Panc1 (cell line): Measurements from ENCODE around the gene TEAD2. TPM values are rescaled to one million over a fixed set of nuclear protein-coding genes. Genes with fewer than 3 reads are reported as not detected.
A peak's percentile ranks its signal among the peaks of the same experiment; 100 is the strongest.

Experiments
- ATAC-seq: fragments of 200-7000 bp; cut with Tn5 transposase; 2 replicates; pipeline ENCODE4 v1.9.1; 2020; ENCODE audit warnings: mild to moderate bottlenecking, moderate library complexity
- BruUV-seq: library from RNA; stranded (reverse); fragments of 400-500 nt; replicated peaks from 2 replicates; lab custom pipeline; 2021; lab: Mats Ljungman, UMichigan
- CTCF ChIA-PET: fragments of 300-600 bp; sonication (Branson Sonifier 250); formaldehyde crosslinking; loops from one replicate; lab custom pipeline; 2022; ENCODE audit warnings: antibody characterized with exemption; lab: Charles Lee
- POLR2A ChIA-PET: fragments of 300-600 bp; sonication (Branson Sonifier 250); formaldehyde crosslinking; loops from one replicate; lab custom pipeline; 2022; ENCODE audit warnings: antibody characterized with exemption; lab: Charles Lee
- DNase-seq: peaks from one replicate; pipeline ENCODE4 v3.0.0-alpha.2; 2010; ENCODE audit warnings: low read depth, low spot score
- H3K27ac ChIP-seq: 2 replicates; pipeline ENCODE4 v1.5.1; 2011; ENCODE audit warnings: mild to moderate bottlenecking, low read length, inconsistent platforms
- H3K27me3 ChIP-seq: fragments of 200-500 bp; sonication (Bioruptor generic); 2 replicates; pipeline ENCODE4 v1.6.0; 2014; ENCODE audit warnings: low read length, inconsistent platforms; ENCODE audit not compliant: control insufficient read depth, insufficient read depth
- H3K36me3 ChIP-seq: fragments of 200-500 bp; sonication (Bioruptor generic); 2 replicates; pipeline ENCODE4 v1.5.1; 2014; ENCODE audit warnings: inconsistent platforms, mild to moderate bottlenecking, low read length, moderate library complexity; ENCODE audit not compliant: control insufficient read depth, insufficient read depth
- H3K4me1 ChIP-seq: 2 replicates; pipeline ENCODE4 v1.5.1; 2011; ENCODE audit warnings: inconsistent platforms, mild to moderate bottlenecking, low read length, moderate library complexity; ENCODE audit not compliant: control insufficient read depth, insufficient read depth
- H3K4me3 ChIP-seq, 2 experiments: 2 replicates each; pipeline ENCODE4 v1.5.1; 2011 to 2012; ENCODE audit warnings: low read depth in 2 of 2, low read length in 2 of 2, mild to moderate bottlenecking in 2 of 2, inconsistent platforms in 1 of 2, moderate library complexity in 1 of 2
- H3K9me3 ChIP-seq: fragments of 200-500 bp; sonication (Bioruptor generic); 2 replicates; pipeline ENCODE4 v1.5.1; 2014; ENCODE audit warnings: low read depth, mild to moderate bottlenecking, inconsistent platforms, low read length, moderate library complexity; ENCODE audit not compliant: control insufficient read depth, insufficient read depth
- CTCF ChIP-seq: fragments of 450-650 bp; IDR thresholded peaks from 2 replicates; pipeline ENCODE4 v1.5.1; 2017; ENCODE audit warnings: mild to moderate bottlenecking
- POLR2AphosphoS5 ChIP-seq: IDR thresholded peaks from 2 replicates; pipeline ENCODE4 v1.6.1; 2012; ENCODE audit warnings: mild to moderate bottlenecking, low read depth, low read length, moderate library complexity
- REST ChIP-seq, 2 experiments: IDR thresholded peaks; 2 replicates each; pipeline ENCODE4 v1.6.1; 2011 to 2012; ENCODE audit warnings: low read depth in 2 of 2, control low read depth in 1 of 2, low read length in 1 of 2, mild to moderate bottlenecking in 1 of 2, moderate library complexity in 1 of 2; ENCODE audit not compliant: insufficient read depth in 1 of 2
- SIN3A ChIP-seq: IDR thresholded peaks from 2 replicates; pipeline ENCODE4 v1.6.1; 2012; ENCODE audit warnings: low read depth, mild to moderate bottlenecking, low read length, moderate library complexity, borderline replicate concordance; ENCODE audit not compliant: insufficient read depth
- TCF7L2 ChIP-seq: IDR thresholded peaks from 2 replicates; pipeline ENCODE4 v1.6.1; 2011; ENCODE audit warnings: mild to moderate bottlenecking, low read depth, low read length, inconsistent platforms
- in situ Hi-C: cut with HindIII; loops from 2 replicates; pipeline ENCODE4 v1.10.0; 2016; ENCODE audit warnings: low sequenced_read_pairs, low pct_unique_long_range_greater_than_20kb
- intact Hi-C: fragments of 100-400 bp; cut with micrococcal nuclease; formaldehyde crosslinking; loops from one replicate; pipeline ENCODE4 v1.10.0; 2022; ENCODE audit not compliant: unreplicated experiment
- total RNA-seq: library from RNA; stranded (reverse); gene quantifications from one replicate; pipeline ENCODE4 v1.2.1, GENCODE V29; 2021; ENCODE audit not compliant: unreplicated experiment

Gene TEAD2
- total RNA-seq, 1 experiment from 2014 or later = 31.9 TPM

DNA sequence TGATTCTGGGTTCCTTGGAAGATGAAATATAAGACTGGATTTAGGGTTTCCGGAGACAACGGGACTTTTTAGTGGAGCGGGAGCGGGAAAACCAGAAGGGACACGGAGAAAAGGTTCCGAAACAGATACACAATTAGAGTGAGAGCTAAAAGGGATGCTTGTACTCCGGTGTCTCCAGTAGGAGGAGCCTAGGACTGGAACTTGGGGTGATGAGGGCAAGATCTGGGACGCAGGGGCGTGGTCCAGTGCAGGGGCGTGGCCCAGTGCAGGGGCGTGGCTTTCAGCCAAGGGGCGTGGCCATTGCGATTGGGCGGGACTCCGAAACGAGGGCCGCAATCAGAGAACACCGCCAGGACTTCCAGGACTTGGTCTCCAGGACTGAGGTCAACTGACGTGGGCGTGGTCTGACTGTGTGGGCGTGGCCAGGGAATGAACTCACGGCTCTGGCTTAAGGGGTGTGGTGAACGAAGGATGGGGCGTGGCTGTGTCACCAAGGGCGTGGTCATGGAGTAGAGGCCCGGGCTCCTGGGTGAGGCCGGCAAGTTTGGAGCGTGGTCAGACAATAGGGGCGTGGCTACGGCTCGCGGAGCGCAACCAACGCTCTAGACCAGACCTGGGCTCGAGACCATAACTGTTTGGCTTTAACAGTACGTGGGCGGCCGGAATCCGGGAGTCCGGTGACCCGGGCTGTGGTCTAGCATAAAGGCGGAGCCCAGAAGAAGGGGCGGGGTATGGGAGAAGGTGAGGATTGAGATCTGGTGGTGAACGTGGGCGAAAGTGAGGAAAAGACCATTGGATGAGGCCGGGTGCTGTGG, 1.3 kb upstream of the TEAD2 start, which contains the start of gene DKKL1:
Gene DKKL1, plus strand, starts transcription at position 610 of the 815 bp plus-strand sequence. Its CDS starts 122 bp downstream, at position 732.
- Histone ChIP-seq H3K4me1 (no peaks in the 10 kb centered on the region; the same call in 1 of the 2 replicates), H3K36me3 (peaks cover 3% of the 10 kb centered on the region; the same call in 1 of the 2 replicates), H3K4me3 (peak within 1 kb of the TSS; percentile 60 to 77), H3K9me3 (no peaks in the 10 kb centered on the region; the same call in 1 of the 2 replicates), H3K27ac (peak within 1 kb of the TSS; percentile 78), H3K27me3 (no peaks in the 10 kb centered on the region)
- ChIA-PET POLR2A (no interaction called here), CTCF (interaction anchor here (0.6 kb wide), 1 partner anchor 24 kb away, joined by 4 read pairs; no protein-coding TSS in a partner anchor)
- TF ChIP-seq SIN3A (no peak), POLR2AphosphoS5 (no peak), TCF7L2 (no peak)
- no TSS peak for BruUV-seq
- intact Hi-C loops (no loop called here), in situ Hi-C loops (no loop called here)
- peak; percentile 94 for DNase-seq
- peak; percentile 93 for ATAC-seq

GRCh38 chr19:49362929-49363267, 682 bp upstream of the TEAD2 start:
- in situ Hi-C loops (no loop called here), intact Hi-C loops (no loop called here)
- Histone ChIP-seq H3K4me1 (no peaks in the 10 kb centered on the region; the same call in 1 of the 2 replicates), H3K9me3 (no peaks in the 10 kb centered on the region), H3K27ac (peak overlapping the region; percentile 77), H3K4me3 (peak overlapping the region; percentile 60 to 77), H3K36me3 (peaks cover 3% of the 10 kb centered on the region; the same call in 1 of the 2 replicates), H3K27me3 (no peaks in the 10 kb centered on the region)
- DNase-seq (no peak), ATAC-seq (peak; percentile 23)
- POLR2A ChIA-PET = interaction anchor here (0.6 kb wide), 1 partner anchor 9 kb away, joined by 7 read pairs; no protein-coding TSS in a partner anchor
- TF ChIP-seq CTCF = no peak
- no peak for TF ChIP-seq SIN3A
- TF ChIP-seq TCF7L2 = no peak
- TF ChIP-seq REST (IDR thresholded peaks at IDR 0.05; ENCODE audit: insufficient read depth in 1 of 2, low read depth in 2 of 2, low read length in 1 of 2) = no peak
- no peak for TF ChIP-seq POLR2AphosphoS5
- CTCF ChIA-PET = no interaction called here
- no TSS peak for BruUV-seq
